ENCODE measurements around the gene CYP1A2. TPM values are rescaled to one million over a fixed set of nuclear protein-coding genes. Genes with fewer than 3 reads are reported as not detected.

CYP1A2 gene
- total RNA-seq, 1 experiment from 2014 or later: not detected

GRCh38 chr15:74802290-74802689 is 53.6 kb downstream of the CYP1A2 start:
- H3K9me3 ChIP-seq (ENCODE audit: control insufficient read depth, low read depth, low read length): no peaks in the 10 kb centered on the region
- no peak overlapping the region for H2BK15ac ChIP-seq (ENCODE audit: low read depth, low read length)
- no peaks in the 10 kb centered on the region for H3K27me3 Mint-ChIP-seq (ENCODE audit: low read depth)
- no peaks in the 10 kb centered on the region for H3K9me3 Mint-ChIP-seq
- no peak overlapping the region for H2BK12ac ChIP-seq (ENCODE audit: insufficient read length, low read depth, low read length)
- no peaks in the 10 kb centered on the region for H3K23me2 ChIP-seq (ENCODE audit: insufficient read length, low read depth, low read length, poor library complexity, severe bottlenecking)
- H3K79me2 ChIP-seq (ENCODE audit: insufficient read depth, low read length): no peaks in the 10 kb centered on the region
- WGBS (ENCODE audit: extremely low coverage, insufficient read length, low lambda C conversion rate): no CpG with 5 or more reads among the region's 20 CpGs
- no peak overlapping the region for H2BK20ac ChIP-seq (ENCODE audit: low read depth, low read length, poor library complexity, severe bottlenecking)
- H3K14ac ChIP-seq (ENCODE audit: insufficient read depth, low read length): no peak overlapping the region
- H3K56ac ChIP-seq (ENCODE audit: insufficient read length, low read depth, low read length): no peak overlapping the region
- H3K27ac Mint-ChIP-seq: no peak overlapping the region
- no peak overlapping the region for H4K91ac ChIP-seq (ENCODE audit: insufficient read length, low read depth, low read length)
- H2BK5ac ChIP-seq (ENCODE audit: insufficient read length, low read length): no peak overlapping the region
- H2AFZ ChIP-seq (ENCODE audit: low read length): no peak overlapping the region
- no peak for DNase-seq
- no peak overlapping the region for H2BK120ac ChIP-seq (ENCODE audit: low read depth, low read length, poor library complexity, severe bottlenecking)
- peaks cover 11 to 34% (median 34%) of the 10 kb centered on the region in 3 experiments; a peak in 5 of 7 replicates for H3K36me3 Mint-ChIP-seq (ENCODE audit: insufficient read depth in 1 of 3, low read depth in 3 of 3)
- no peak overlapping the region for H3K4me2 ChIP-seq (ENCODE audit: insufficient read depth, insufficient read length, low read length)
- no peak overlapping the region for H3T11ph ChIP-seq (ENCODE audit: low read length)
- no peak overlapping the region for H4K5ac ChIP-seq (ENCODE audit: insufficient read length, low read depth, low read length)
- no peaks in the 10 kb centered on the region for H3K4me1 ChIP-seq (ENCODE audit: insufficient read depth, low read length)
- no peak overlapping the region for H3K4me3 Mint-ChIP-seq
- TF ChIP-seq CTCF (conservative IDR thresholded peaks at IDR 0.05): no peak
- H3K79me1 ChIP-seq (ENCODE audit: insufficient read depth, low read depth, low read length, poor library complexity, severe bottlenecking): no peaks in the 10 kb centered on the region
- no peak overlapping the region for H3K4ac ChIP-seq (ENCODE audit: low read depth, low read length)
- no peak overlapping the region for H3K18ac ChIP-seq (ENCODE audit: insufficient read length, low read depth, low read length)
- H3K27me3 ChIP-seq (ENCODE audit: insufficient read depth, low read length): no peaks in the 10 kb centered on the region
- no peak overlapping the region for H3K27ac ChIP-seq (ENCODE audit: insufficient read length, low read depth, low read length)
- H4K20me1 ChIP-seq (ENCODE audit: control insufficient read depth, insufficient read depth, insufficient read length): no peaks in the 10 kb centered on the region
- no peak overlapping the region for H3K23ac ChIP-seq (ENCODE audit: insufficient read length, low read depth, low read length)
- H4K8ac ChIP-seq (replicated peaks; ENCODE audit: insufficient read length, low read depth, low read length): no peak overlapping the region
- peaks cover 2 to 7% of the 10 kb centered on the region in 2 experiments for H3K4me1 Mint-ChIP-seq
- no peak overlapping the region for H2AK5ac ChIP-seq (ENCODE audit: insufficient read length, low read length)
- no peak overlapping the region for H3K9ac ChIP-seq (ENCODE audit: extremely low read depth, insufficient read length, low read length)

Data from H9 (cell line).